Measurements from ENCODE around the gene GRHL3. TPM values are rescaled to one million over a fixed set of nuclear protein-coding genes. Genes with fewer than 3 reads are reported as not detected.

Gene GRHL3
- total RNA-seq, 1 donor from 2014 or later: 1.5 TPM

DNA sequence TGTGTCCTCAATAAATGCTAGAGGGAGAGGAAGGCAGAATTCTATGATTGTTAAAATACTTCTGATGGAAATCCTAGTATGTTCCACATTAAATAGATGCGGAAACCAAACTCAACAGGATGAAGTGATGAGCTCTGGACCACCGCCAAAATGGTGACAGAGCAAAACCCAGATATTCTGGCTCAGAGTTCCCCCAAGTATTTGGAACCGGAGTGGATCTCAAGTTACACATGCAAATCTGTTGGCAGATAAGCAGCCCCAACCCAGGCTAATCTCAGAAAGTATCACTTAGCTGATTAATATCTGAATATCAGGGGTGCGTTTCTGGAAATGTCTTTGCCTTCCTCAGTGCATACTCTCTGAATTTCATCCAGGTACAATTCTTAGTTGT is 17.4 kb upstream of the GRHL3 start:
- no peak for TF ChIP-seq EZH2 (IDR thresholded peaks at IDR 0.05)
- no peak for TF ChIP-seq EZH2phosphoT487 (IDR thresholded peaks at IDR 0.05)
- TF ChIP-seq, protein P1, sequence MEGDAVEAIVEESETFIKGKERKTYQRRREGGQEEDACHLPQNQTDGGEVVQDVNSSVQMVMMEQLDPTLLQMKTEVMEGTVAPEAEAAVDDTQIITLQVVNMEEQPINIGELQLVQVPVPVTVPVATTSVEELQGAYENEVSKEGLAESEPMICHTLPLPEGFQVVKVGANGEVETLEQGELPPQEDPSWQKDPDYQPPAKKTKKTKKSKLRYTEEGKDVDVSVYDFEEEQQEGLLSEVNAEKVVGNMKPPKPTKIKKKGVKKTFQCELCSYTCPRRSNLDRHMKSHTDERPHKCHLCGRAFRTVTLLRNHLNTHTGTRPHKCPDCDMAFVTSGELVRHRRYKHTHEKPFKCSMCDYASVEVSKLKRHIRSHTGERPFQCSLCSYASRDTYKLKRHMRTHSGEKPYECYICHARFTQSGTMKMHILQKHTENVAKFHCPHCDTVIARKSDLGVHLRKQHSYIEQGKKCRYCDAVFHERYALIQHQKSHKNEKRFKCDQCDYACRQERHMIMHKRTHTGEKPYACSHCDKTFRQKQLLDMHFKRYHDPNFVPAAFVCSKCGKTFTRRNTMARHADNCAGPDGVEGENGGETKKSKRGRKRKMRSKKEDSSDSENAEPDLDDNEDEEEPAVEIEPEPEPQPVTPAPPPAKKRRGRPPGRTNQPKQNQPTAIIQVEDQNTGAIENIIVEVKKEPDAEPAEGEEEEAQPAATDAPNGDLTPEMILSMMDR (IDR thresholded peaks at IDR 0.05): no peak
- Histone ChIP-seq H3K79me2 (ENCODE audit: low read depth) (no peaks in the 10 kb centered on the region), H3K9me3 (ENCODE audit: low read depth) (no peaks in the 10 kb centered on the region), H3K9ac (no peak overlapping the region), H4K20me1 (ENCODE audit: low read depth) (no peaks in the 10 kb centered on the region), H3K4me3 (no peak overlapping the region), H3K4me2 (no peak overlapping the region), H2AFZ (replicated peaks) (no peak overlapping the region), H3K27ac (no peak overlapping the region), H3F3A (ENCODE audit: low read depth) (peaks cover 8% of the 10 kb centered on the region), H3K27me3 (no peaks in the 10 kb centered on the region), H3K4me1 (peaks cover 38% of the 10 kb centered on the region), H3K36me3 (no peaks in the 10 kb centered on the region)
- no peak overlapping the region for H3K27ac Mint-ChIP-seq
- no peak for DNase-seq (ENCODE audit: low spot score)
- H3K4me3 Mint-ChIP-seq: no peak overlapping the region
- H3K9me3 Mint-ChIP-seq: peaks cover 2% of the 10 kb centered on the region
- H3K27me3 Mint-ChIP-seq (ENCODE audit: insufficient read depth, low read depth): peaks cover 6% of the 10 kb centered on the region
- H3K36me3 Mint-ChIP-seq: no peaks in the 10 kb centered on the region
- H3K4me1 Mint-ChIP-seq: peaks cover 25% of the 10 kb centered on the region

DNA sequence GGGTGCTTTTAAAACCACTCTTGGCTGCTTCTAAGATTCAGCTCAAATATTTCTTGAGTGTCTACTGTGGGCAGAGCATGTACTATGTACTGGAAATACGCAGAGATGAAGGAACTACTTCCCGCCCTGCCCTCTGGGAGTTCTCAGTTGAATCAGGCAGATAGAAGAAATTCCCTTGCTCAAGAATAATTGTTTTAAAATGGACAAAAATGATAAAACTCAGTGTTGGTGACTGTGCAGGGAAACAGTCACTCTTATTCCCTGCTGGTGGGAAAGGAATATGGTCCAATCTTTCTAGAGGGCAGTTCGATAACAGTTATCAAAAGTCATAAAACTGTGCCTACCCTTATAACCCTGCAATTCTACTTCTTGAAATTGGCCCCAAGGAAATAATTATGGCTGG is 16.9 kb upstream of the GRHL3 start:
- Mint-ChIP-seq H3K9me3 (peaks cover 2% of the 10 kb centered on the region), H3K27ac (no peak overlapping the region), H3K4me3 (no peak overlapping the region), H3K4me1 (peaks cover 25% of the 10 kb centered on the region), H3K27me3 (ENCODE audit: insufficient read depth, low read depth) (peaks cover 6% of the 10 kb centered on the region), H3K36me3 (no peaks in the 10 kb centered on the region)
- no peaks in the 10 kb centered on the region for H3K9me3 ChIP-seq (ENCODE audit: low read depth)
- no peak overlapping the region for H3K4me2 ChIP-seq
- no peaks in the 10 kb centered on the region for H3K79me2 ChIP-seq (ENCODE audit: low read depth)
- H4K20me1 ChIP-seq (ENCODE audit: low read depth): no peaks in the 10 kb centered on the region
- no peak for DNase-seq (ENCODE audit: low spot score)
- no peak overlapping the region for H3K9ac ChIP-seq
- H3K4me1 ChIP-seq: peaks cover 35% of the 10 kb centered on the region
- H3K4me3 ChIP-seq: no peak overlapping the region
- H2AFZ ChIP-seq (replicated peaks): no peak overlapping the region
- no peaks in the 10 kb centered on the region for H3K36me3 ChIP-seq
- TF ChIP-seq, protein P1 (IDR thresholded peaks at IDR 0.05): no peak
- TF ChIP-seq EZH2 (IDR thresholded peaks at IDR 0.05) (no peak), EZH2phosphoT487 (IDR thresholded peaks at IDR 0.05) (no peak)
- peaks cover 8% of the 10 kb centered on the region for H3F3A ChIP-seq (ENCODE audit: low read depth)
- H3K27ac ChIP-seq: no peak overlapping the region
- no peaks in the 10 kb centered on the region for H3K27me3 ChIP-seq

DNA sequence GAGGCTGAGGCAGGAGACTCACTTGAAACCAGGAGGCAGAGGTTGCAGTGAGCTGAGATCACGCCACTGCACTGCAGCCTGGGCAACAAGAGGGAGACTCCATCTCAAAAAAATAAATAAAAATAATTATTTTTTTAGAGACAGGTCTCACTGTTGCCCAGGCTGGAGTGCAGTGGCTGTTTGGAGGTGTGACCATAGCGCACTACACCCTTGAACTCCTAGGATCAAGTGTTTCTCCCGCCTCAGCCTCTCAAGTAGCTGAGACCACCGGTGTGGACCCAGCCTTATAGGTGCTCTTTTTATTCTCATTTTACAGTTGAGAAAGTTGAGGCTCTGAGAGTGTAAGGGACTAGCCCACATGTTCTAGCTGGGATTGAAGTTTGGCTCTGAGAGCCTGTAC is 15.6 kb upstream of the GRHL3 start:
- H3K9me3 ChIP-seq (ENCODE audit: low read depth): no peaks in the 10 kb centered on the region
- Mint-ChIP-seq H3K4me1 (peaks cover 34% of the 10 kb centered on the region), H3K36me3 (no peaks in the 10 kb centered on the region)

More for the DNA sequence above, 15.6 kb upstream of the GRHL3 start:
- H3K79me2 ChIP-seq (ENCODE audit: low read depth): no peaks in the 10 kb centered on the region
- no peak for DNase-seq (ENCODE audit: low spot score)
- peaks cover 43% of the 10 kb centered on the region for H3K4me1 ChIP-seq
- no peaks in the 10 kb centered on the region for H4K20me1 ChIP-seq (ENCODE audit: low read depth)
- H3K36me3 ChIP-seq: no peaks in the 10 kb centered on the region
- H2AFZ ChIP-seq (replicated peaks): no peak overlapping the region
- H3F3A ChIP-seq (ENCODE audit: low read depth): peaks cover 17% of the 10 kb centered on the region
- peaks cover 6% of the 10 kb centered on the region for H3K27me3 Mint-ChIP-seq (ENCODE audit: insufficient read depth, low read depth)
- no peak overlapping the region for H3K4me3 Mint-ChIP-seq
- TF ChIP-seq EZH2 (IDR thresholded peaks at IDR 0.05): no peak
- TF ChIP-seq EZH2phosphoT487 (IDR thresholded peaks at IDR 0.05): no peak
- TF ChIP-seq, protein P1 (IDR thresholded peaks at IDR 0.05): no peak
- no peaks in the 10 kb centered on the region for H3K27me3 ChIP-seq
- H3K9me3 Mint-ChIP-seq: peaks cover 2% of the 10 kb centered on the region
- no peak overlapping the region for H3K27ac ChIP-seq
- H3K4me2 ChIP-seq: no peak overlapping the region
- H3K9ac ChIP-seq: no peak overlapping the region
- H3K4me3 ChIP-seq: no peak overlapping the region
- H3K27ac Mint-ChIP-seq: no peak overlapping the region

Measured in neural progenitor cell (in vitro differentiated cells).